Measurements from ENCODE around the gene TMEM52.

GRCh38 chr1:1895456-1896336 lies 23.4 kb downstream of the TMEM52 start:
- TF ChIP-seq CTCF (IDR thresholded peaks at IDR 0.05), result no peak
- no peak for TF ChIP-seq POLR2A (IDR thresholded peaks at IDR 0.05)
- TF ChIP-seq POLR2AphosphoS5 (IDR thresholded peaks at IDR 0.05), result no peak

Data from prostate gland (tissue), 2 donors.